Kasumi-1 (cell line): Measurements from ENCODE around the gene SLC26A8.
"Not testable (repeated sequence)": the region's sequence is repeated elsewhere in the genome, so short reads cannot be mapped to it uniquely, and the experiment has no call there.

Source experiments
- DNase-seq, 2 experiments: peaks; one replicate each; lab custom pipeline; 2025; lab: John Stamatoyannopoulos, UW

Gene SLC26A8

GRCh38 chr6:36015666-36016065 lies 8.8 kb downstream of the SLC26A8 start:
- DNase-seq = no peak

- no peak for DNase-seq
These were observed 24.0 kb downstream of the SLC26A8 start for GRCh38 chr6:36000451-36000850.

DNA sequence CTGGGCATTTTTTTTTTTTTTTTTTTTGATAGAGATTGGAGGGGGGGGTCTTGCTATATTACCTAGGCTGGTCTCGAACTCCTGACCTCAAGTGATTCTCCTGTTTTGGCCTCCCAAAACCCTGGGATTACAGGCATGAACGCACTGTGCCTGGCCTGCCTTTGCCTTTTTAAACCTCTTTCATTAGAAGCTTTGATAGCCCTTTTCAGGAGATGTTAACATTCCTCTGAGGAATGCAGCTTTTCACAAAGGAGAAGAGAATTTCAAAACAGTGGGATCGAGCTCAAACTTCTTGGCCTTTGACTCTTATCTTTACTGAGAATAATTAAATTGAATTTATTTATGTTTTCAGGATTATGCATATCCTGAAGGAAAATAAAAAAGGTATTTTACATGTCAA lies 31.3 kb downstream of the SLC26A8 start:
- no peak for DNase-seq

- not testable (repeated sequence) for DNase-seq
These were observed 36.4 kb downstream of the SLC26A8 start for GRCh38 chr6:35988047-35988446.

DNA sequence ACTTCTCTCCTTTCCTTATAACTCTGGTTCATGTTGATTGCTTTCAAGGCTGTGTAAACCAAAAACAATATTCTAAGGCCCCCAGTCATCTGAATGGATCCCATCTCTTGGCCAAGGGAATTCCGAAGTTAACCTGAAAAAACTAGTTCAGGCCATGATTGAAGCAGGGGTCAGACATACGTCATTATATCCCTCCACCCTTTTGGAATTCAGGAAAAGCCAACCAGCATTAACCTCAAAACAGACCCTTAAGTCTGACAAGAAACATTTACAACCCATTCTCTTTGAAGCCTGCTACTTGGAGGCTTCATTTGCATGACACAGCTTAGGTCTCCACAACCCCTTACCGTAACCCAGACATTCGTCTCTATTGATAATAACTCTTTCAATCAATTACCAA lies 39.7 kb downstream of the SLC26A8 start:
- DNase-seq = no peak

DNA sequence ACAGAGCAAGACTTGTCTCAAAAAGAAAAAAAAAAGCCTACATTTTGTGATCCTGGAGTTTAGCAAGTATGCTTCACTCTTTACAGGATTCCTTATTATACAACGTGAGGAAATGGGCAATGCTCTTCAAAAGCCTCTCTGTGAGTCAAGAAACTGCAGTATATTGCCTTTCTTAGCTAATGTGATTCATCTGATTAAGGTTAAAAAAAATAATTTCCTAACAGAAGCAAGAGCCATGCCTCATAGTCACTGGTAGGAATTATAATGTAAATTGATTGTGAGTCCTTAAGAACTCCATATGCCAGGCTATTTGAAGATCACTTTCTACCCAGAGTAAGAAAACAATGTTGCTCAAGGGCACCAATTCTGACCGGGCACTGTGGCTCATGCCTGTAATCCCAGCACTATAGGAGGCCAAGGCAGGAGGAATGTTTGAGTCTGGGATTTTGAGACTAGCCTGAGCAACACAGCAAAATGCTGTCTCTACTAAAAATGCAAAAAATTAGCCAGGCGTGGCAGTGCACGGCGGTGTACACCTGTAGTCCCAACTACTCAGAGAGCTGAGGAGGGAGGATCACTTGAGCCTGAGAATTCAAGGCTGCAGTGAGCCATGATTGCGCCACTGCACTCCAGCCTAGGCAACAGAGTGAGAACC lies 43.3 kb downstream of the SLC26A8 start:
- DNase-seq = no peak

- DNase-seq = not testable (repeated sequence)
These were observed 44.3 kb downstream of the SLC26A8 start for GRCh38 chr6:35980126-35980525.

- DNase-seq = no peak
These were observed 47.1 kb downstream of the SLC26A8 start for GRCh38 chr6:35977308-35977707.

- DNase-seq = no peak
These were observed 50.7 kb downstream of the SLC26A8 start for GRCh38 chr6:35973670-35974222.

DNA sequence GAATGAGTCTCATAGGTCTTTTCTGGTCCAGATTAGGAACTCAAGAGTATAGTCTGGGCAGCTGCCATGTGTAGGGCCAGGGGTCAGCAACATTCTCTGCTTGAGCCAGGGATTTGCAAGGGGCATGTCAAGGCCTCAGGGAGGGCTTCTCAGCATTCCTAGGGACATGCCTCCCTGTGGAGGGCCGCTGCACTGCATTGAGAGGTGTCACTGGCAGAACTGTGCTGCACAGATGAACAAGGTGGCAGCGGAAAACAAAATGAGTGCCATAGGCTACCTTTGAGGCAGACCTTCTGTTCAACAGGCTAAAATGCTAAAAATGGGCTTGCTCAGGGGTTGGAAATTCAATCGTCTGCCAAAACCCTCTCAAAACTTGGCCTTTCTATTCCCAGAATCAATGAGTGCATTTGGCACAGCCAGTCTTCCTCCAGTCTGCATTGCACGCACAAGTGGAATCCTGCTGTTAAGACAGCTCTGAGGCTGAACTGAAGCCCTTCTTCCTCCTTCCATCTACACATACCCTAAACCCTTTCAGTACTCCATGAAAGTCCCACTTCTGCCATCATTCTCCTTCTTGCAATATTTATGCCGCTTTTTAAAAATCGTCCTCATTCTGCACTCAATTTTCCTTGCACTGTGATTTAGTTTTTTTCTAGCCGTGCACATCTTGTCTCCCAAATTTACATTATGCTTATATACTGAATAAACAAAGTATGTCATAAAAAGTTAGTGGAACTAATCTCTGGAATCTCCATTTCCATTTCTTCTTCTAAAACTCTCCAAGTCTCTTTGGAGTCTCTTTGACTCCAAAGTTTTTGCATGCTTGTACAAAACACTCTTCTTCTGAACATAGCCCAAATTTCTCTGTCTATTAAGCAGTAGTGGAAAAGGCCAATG lies 51.7 kb downstream of the SLC26A8 start:
- no peak for DNase-seq

GRCh38 chr6:35970181-35970580 lies 54.3 kb downstream of the SLC26A8 start:
- DNase-seq = no peak

- no peak for DNase-seq
These were observed 54.8 kb downstream of the SLC26A8 start for GRCh38 chr6:35969646-35970045.

DNA sequence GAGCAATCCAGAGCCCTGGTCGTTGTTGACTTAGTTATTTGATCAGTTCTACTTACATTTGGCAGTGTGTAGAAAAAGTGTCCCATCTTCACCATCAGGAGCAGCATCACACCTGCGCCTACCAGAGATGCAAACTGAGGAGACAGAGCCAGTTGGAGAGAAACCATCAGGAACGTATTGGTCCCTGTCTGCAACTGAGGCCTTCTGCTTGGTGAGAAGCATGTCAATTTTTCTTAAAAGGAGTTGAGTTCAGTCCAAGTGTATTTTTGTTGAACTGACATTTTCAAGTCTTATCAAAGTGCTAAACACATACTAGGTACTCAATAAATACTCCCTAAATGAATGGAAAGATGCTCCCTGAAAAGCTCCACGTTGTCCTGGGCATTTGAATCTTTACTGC lies 55.6 kb downstream of the SLC26A8 start:
- DNase-seq = no peak

- no peak for DNase-seq
These were observed 57.2 kb downstream of the SLC26A8 start for GRCh38 chr6:35967076-35967774.

DNA sequence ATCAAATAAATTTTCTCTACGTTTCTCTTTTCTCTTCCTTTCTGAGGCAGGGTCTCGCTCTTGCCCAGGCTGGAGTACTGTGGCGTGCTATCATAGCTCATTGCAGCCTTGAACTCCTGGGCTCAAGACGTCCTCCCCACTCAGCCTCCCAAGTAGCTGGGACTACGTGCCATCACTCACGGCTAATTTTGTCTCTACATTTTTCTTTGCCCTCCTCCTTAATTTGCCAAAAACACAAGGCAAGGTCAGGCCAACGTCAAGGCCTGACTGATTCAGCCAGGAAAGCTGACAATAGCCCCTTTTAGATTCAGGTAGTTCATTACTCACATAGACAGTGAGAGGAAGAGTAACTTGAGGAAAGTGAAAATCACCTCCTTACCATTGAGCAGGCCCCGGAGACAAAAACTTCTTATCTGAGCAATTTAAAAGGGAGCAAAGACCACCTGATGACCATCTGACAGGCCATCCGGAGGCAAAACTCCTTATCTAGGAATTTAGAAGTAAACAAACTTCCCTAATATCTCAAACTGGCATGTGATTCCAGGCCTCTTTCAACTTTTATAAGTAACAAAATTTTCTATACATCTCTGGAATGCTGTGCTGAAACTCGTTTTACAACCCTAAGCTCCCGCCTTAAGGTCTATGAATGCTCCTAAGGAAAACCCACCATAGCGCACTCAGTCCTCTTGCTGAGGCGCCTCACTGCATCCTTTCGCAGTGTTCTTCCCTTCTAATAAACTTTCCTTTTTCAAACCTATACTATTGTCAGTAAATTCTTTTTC lies 61.5 kb downstream of the SLC26A8 start:
- no peak for DNase-seq

DNA sequence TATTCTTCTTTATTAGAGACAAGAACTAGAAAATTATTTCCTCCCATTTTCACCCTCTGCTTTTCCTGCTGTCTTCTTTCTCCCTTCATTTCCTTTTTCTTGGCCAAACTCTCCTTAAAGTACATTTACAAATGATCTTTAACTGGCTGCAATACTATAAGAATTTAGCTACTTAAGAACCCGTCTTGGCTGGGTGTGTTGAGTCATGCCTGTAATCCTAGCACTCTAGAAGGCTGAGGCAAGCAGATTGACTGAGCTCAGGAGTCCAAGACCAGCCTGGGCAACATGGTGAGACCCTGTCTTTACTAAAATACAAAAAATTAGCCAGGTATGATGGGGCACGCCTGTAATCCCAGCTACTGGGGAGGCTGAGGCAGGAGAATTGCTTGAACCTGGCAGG lies 64.3 kb downstream of the SLC26A8 start:
- no peak for DNase-seq

GRCh38 chr6:35955970-35956369 lies 68.5 kb downstream of the SLC26A8 start:
- DNase-seq = peak in 1 of 2 experiments; percentile 11

- DNase-seq = no peak
These were observed 68.9 kb downstream of the SLC26A8 start for GRCh38 chr6:35955521-35955920.

DNA sequence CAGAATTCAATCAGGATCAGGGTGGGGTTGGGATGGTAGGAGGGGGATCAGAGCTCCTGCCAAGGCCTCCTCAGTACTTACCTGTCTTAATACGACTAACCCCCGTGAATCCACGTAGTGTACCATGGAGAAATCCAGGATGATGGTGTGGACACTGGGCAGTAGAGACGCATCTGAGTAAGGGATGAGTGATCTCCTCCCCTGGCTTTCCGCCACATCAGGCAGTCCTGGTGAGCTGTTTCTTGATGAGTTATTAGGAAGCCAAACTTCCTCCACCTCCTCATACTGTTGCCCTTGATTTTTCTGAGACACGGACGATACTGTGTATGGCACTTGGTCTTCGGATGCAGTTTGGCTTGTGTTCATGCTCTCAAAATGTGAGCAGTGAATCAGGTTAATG lies 69.4 kb downstream of the SLC26A8 start:
- DNase-seq = no peak

DNA sequence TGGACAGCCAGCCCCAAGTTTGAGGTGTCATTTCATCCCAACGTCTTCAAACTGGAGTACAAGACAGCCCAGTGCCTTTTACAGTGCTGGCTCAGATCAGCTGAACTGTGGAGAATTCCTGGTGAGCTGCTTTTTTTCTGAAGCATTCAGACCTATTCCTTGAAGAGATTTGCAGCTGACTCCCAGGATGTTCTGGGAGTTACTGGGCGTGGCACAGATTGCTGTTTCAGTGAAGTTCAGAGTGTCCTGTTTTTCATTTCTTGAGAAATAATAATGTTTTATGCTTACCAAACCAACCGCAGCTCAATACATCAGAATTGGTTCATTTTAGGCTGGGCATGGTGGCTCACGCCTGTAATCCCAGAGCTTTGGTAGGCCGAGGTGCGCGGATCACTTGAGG lies 70.1 kb downstream of the SLC26A8 start:
- no peak for DNase-seq

- DNase-seq = peak; percentile 34 to 56
These were observed 75.7 kb downstream of the SLC26A8 start for GRCh38 chr6:35948725-35949124.

- no peak for DNase-seq
These were observed 78.8 kb downstream of the SLC26A8 start for GRCh38 chr6:35945650-35946025.
